Neural progenitor cell (in vitro differentiated cells): ENCODE measurements around the gene ACTR5. TPM values are rescaled to one million over a fixed set of nuclear protein-coding genes. Genes with fewer than 3 reads are reported as not detected.
A peak's percentile ranks its signal among the peaks of the same experiment; 100 is the strongest.

Experiments
- DNase-seq: peaks from one replicate; pipeline ENCODE4 v3.0.0-alpha.2; 2016; ENCODE audit warnings: low spot score
- H2AFZ ChIP-seq: fragments of 200-600 bp; sonication (generic); replicated peaks from 2 replicates; pipeline ENCODE4 v1.6.1; 2016; ENCODE audit warnings: antibody characterized with exemption
- H3F3A ChIP-seq: fragments of 200-600 bp; sonication (generic); 2 replicates; pipeline ENCODE4 v1.6.1; 2016; ENCODE audit warnings: antibody characterized with exemption, low read depth
- H3K27ac ChIP-seq: fragments of 200-600 bp; sonication (generic); 2 replicates; pipeline ENCODE4 v1.5.1; 2016; ENCODE audit warnings: mild to moderate bottlenecking
- H3K27me3 ChIP-seq: fragments of 200-600 bp; sonication (generic); 2 replicates; pipeline ENCODE4 v1.6.1; 2016; ENCODE audit warnings: mild to moderate bottlenecking, moderate library complexity
- H3K36me3 ChIP-seq: fragments of 200-600 bp; sonication (generic); 2 replicates; pipeline ENCODE4 v1.5.1; 2016
- H3K4me1 ChIP-seq: fragments of 200-600 bp; sonication (generic); 2 replicates; pipeline ENCODE4 v1.6.1; 2016; ENCODE audit warnings: mixed run types
- H3K4me2 ChIP-seq: fragments of 200-600 bp; sonication (generic); 2 replicates; pipeline ENCODE4 v1.6.1; 2016
- H3K4me3 ChIP-seq: fragments of 200-600 bp; sonication (generic); 2 replicates; pipeline ENCODE4 v1.5.1; 2016
- H3K79me2 ChIP-seq: fragments of 200-600 bp; sonication (generic); 2 replicates; pipeline ENCODE4 v1.6.1; 2016; ENCODE audit warnings: low read depth
- H3K9ac ChIP-seq: fragments of 200-600 bp; sonication (generic); 2 replicates; pipeline ENCODE4 v1.6.1; 2016
- H3K9me3 ChIP-seq: fragments of 200-600 bp; sonication (generic); 2 replicates; pipeline ENCODE4 v1.5.1; 2016; ENCODE audit warnings: low read depth
- H4K20me1 ChIP-seq: fragments of 200-600 bp; sonication (generic); 2 replicates; pipeline ENCODE4 v1.6.1; 2016; ENCODE audit warnings: low read depth
- H3K27ac Mint-ChIP-seq: 3 replicates; pipeline ENCODE4 v1.8.0; 2021; ENCODE audit warnings: mixed read lengths
- H3K27me3 Mint-ChIP-seq: 2 replicates; pipeline ENCODE4 v1.8.0; 2022; ENCODE audit warnings: low read depth, mild to moderate bottlenecking, inconsistent platforms, moderate library complexity, mixed read lengths; ENCODE audit not compliant: insufficient read depth
- H3K36me3 Mint-ChIP-seq: 3 replicates; pipeline ENCODE4 v1.8.0; 2021; ENCODE audit warnings: mixed read lengths
- H3K4me1 Mint-ChIP-seq: 3 replicates; pipeline ENCODE4 v1.8.0; 2021; ENCODE audit warnings: mixed read lengths
- H3K4me3 Mint-ChIP-seq: 3 replicates; pipeline ENCODE4 v1.8.0; 2021; ENCODE audit warnings: mild to moderate bottlenecking, moderate library complexity, mixed read lengths
- H3K9me3 Mint-ChIP-seq: 3 replicates; pipeline ENCODE4 v1.8.0; 2020; ENCODE audit warnings: mixed read lengths
- EZH2 ChIP-seq: fragments of 200-600 bp; sonication (generic); IDR thresholded peaks from 2 replicates; pipeline ENCODE4 v1.6.1; 2017; ENCODE audit warnings: antibody characterized with exemption, mild to moderate bottlenecking, moderate library complexity
- EZH2phosphoT487 ChIP-seq: fragments of 200-600 bp; sonication (generic); IDR thresholded peaks from 2 replicates; pipeline ENCODE4 v1.6.1; 2017; ENCODE audit warnings: antibody characterized with exemption
- total RNA-seq: library from RNA; depleted of rRNA; stranded (reverse); fragments of >200 nt; gene quantifications from 2 replicates; pipeline ENCODE4 v1.2.3, GENCODE V29; 2015; ENCODE audit warnings: low replicate concordance
- TF ChIP-seq, protein P1 (sequence below): fragments of 200-600 bp; sonication (generic); IDR thresholded peaks from 2 replicates; pipeline ENCODE4 v1.5.1; 2017; ENCODE audit warnings: antibody characterized with exemption, mild to moderate bottlenecking

The ACTR5 gene
- total RNA-seq, 1 donor from 2014 or later, result 9.2 TPM

DNA sequence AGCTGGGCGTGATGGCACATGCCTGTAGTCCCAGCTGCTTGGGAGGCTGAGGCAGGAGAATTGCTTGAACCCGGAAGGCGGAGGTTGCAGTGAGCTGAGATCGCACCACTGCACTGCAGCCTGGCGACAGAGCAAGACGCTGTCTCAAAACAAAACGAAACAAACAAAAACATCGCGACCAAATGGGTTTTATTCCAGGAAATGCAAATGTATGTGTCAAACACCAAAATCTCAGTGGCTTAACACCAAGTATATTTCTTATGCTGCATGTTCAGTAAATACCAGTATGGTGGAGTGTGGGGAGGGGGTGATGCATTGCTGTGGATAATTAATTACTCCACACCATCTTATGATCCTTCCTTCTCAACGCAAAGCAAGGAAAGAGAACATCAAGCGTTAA is 28.1 kb downstream of the ACTR5 start:
- H3K4me3 Mint-ChIP-seq, result no peak overlapping the region
- TF ChIP-seq EZH2, result no peak
- TF ChIP-seq, protein P1, sequence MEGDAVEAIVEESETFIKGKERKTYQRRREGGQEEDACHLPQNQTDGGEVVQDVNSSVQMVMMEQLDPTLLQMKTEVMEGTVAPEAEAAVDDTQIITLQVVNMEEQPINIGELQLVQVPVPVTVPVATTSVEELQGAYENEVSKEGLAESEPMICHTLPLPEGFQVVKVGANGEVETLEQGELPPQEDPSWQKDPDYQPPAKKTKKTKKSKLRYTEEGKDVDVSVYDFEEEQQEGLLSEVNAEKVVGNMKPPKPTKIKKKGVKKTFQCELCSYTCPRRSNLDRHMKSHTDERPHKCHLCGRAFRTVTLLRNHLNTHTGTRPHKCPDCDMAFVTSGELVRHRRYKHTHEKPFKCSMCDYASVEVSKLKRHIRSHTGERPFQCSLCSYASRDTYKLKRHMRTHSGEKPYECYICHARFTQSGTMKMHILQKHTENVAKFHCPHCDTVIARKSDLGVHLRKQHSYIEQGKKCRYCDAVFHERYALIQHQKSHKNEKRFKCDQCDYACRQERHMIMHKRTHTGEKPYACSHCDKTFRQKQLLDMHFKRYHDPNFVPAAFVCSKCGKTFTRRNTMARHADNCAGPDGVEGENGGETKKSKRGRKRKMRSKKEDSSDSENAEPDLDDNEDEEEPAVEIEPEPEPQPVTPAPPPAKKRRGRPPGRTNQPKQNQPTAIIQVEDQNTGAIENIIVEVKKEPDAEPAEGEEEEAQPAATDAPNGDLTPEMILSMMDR, result no peak
- peaks cover 6% of the 10 kb centered on the region for H3K36me3 ChIP-seq
- no peak overlapping the region for H3K4me2 ChIP-seq
- peaks cover 6% of the 10 kb centered on the region for H3K9me3 ChIP-seq
- H4K20me1 ChIP-seq, result no peaks in the 10 kb centered on the region
- no peak for DNase-seq
- peaks cover 5% of the 10 kb centered on the region for H3F3A ChIP-seq
- no peak overlapping the region for H3K4me3 ChIP-seq
- no peak overlapping the region for H3K27ac Mint-ChIP-seq
- H3K4me1 Mint-ChIP-seq, result peaks cover 15% of the 10 kb centered on the region
- H3K27me3 Mint-ChIP-seq, result no peaks in the 10 kb centered on the region
- H3K36me3 Mint-ChIP-seq, result peaks cover 36% of the 10 kb centered on the region
- peaks cover 12% of the 10 kb centered on the region for H3K9me3 Mint-ChIP-seq
- H3K4me1 ChIP-seq, result peaks cover 8% of the 10 kb centered on the region
- H3K9ac ChIP-seq, result no peak overlapping the region
- H3K27ac ChIP-seq, result no peak overlapping the region
- no peak overlapping the region for H2AFZ ChIP-seq
- H3K27me3 ChIP-seq, result no peaks in the 10 kb centered on the region
- no peaks in the 10 kb centered on the region for H3K79me2 ChIP-seq

DNA sequence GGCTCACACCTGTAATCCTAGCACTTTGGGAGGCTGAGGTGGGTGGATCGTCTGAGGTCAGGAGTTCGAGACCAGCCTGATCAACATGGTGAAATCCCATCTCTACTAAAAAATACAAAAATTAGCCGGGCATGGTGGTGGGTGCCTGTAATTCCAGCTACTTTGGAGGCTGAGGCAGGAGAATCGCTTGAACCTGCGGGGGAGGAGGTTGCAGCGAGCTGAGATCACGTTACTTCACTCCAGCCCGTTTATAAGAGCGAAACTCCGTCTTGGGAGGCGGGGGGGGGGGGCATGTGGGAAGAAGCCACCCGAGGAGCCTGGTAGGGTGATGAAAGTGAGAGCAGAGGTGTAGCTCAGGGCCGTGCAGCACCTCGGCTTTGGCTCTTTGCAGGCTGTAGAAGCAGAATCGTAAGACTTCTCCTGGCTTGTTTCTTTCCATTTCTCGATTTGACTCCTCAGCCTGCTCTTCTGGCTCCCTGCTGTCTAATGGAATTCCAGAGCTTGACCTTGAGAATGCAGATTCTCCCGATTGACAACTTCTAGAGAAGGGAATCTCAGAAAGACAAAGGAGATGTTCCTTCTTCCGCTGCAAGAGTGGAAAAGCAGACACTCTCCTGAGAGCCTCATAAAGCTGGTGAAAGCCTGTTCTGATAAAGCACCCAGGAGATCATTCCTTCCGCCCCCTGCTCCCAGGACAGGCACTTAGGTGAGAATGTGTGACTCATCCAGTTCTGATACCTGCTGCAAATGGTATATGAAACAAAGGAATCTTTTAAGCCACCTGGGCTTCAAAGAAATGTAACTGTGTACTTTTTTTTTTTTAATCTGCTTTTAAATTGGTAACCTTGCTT is 31.2 kb downstream of the ACTR5 start:
- H3K4me3 Mint-ChIP-seq, result peak overlapping the region; percentile 58

DNA sequence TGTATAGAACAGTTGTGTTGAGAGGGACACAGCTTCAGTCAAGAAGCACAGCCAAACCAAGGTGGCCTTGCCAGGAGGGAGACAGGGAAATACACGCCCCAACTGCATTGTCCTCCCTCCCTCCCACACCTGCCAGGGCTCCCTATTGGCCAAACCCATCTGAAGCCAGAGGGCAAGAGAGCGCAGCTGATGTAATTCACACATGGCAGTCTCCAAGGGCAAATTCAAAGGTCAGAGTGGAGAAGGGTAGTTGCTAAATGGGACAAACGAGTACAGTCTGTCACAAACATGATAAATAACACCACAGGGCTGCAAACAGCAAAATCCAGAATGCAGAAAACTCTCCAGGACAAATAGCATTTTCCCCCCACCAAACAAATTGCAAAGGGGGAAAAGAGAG is 34.0 kb downstream of the ACTR5 start:
- H3K36me3 Mint-ChIP-seq, result no peaks in the 10 kb centered on the region
- H3K27ac ChIP-seq, result no peak overlapping the region
- TF ChIP-seq EZH2phosphoT487, result no peak
- H2AFZ ChIP-seq, result no peak overlapping the region
- peaks cover 2% of the 10 kb centered on the region for H3K27me3 Mint-ChIP-seq
- peaks cover 5% of the 10 kb centered on the region for H3F3A ChIP-seq
- no peaks in the 10 kb centered on the region for H3K27me3 ChIP-seq
- H3K27ac Mint-ChIP-seq, result no peak overlapping the region
- H3K4me3 ChIP-seq, result no peak overlapping the region
- DNase-seq, result no peak
- no peaks in the 10 kb centered on the region for H3K36me3 ChIP-seq
- H3K9ac ChIP-seq, result no peak overlapping the region
- H3K4me3 Mint-ChIP-seq, result no peak overlapping the region
- no peaks in the 10 kb centered on the region for H3K79me2 ChIP-seq
- no peaks in the 10 kb centered on the region for H3K9me3 ChIP-seq
- H3K4me2 ChIP-seq, result no peak overlapping the region
- H3K9me3 Mint-ChIP-seq, result no peaks in the 10 kb centered on the region
- H4K20me1 ChIP-seq, result no peaks in the 10 kb centered on the region
- H3K4me1 ChIP-seq, result peaks cover 8% of the 10 kb centered on the region
- peaks cover 15% of the 10 kb centered on the region for H3K4me1 Mint-ChIP-seq

More for the DNA sequence above, 31.2 kb downstream of the ACTR5 start:
- no peak for TF ChIP-seq EZH2
- TF ChIP-seq EZH2phosphoT487, result no peak
- TF ChIP-seq, protein P1, result no peak
- Histone ChIP-seq H3F3A (peaks cover 5% of the 10 kb centered on the region), H3K36me3 (no peaks in the 10 kb centered on the region), H3K4me2 (no peak overlapping the region), H3K9ac (no peak overlapping the region), H3K4me1 (peaks cover 8% of the 10 kb centered on the region), H4K20me1 (no peaks in the 10 kb centered on the region), H3K9me3 (peaks cover 1% of the 10 kb centered on the region), H3K79me2 (no peaks in the 10 kb centered on the region), H3K4me3 (no peak overlapping the region), H3K27ac (no peak overlapping the region), H2AFZ (no peak overlapping the region), H3K27me3 (no peaks in the 10 kb centered on the region)
- Mint-ChIP-seq H3K4me1 (peaks cover 15% of the 10 kb centered on the region), H3K27ac (no peak overlapping the region), H3K27me3 (peaks cover 2% of the 10 kb centered on the region), H3K36me3 (peaks cover 10% of the 10 kb centered on the region), H3K9me3 (no peaks in the 10 kb centered on the region)
- peak; percentile 15 for DNase-seq

DNA sequence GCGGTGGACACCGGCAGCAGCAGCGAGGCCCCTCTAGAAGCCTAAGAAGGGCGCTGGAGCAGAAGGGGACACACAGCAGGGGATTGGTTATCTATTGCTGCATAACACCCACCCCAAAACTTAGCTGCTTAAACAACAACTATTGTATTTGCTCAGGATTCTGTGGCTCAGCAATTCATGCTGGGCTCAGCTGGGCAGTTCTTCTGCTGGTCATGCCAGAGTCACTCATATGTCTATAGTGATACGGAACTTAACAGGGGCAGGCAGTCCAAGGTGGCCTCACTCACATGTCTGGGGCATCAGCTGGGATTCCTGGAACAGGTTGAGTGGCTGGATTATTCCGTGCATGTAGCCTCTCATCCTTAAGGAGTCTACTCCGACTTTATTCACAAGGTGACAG is 39.6 kb downstream of the ACTR5 start:
- H3K9me3 Mint-ChIP-seq, result no peaks in the 10 kb centered on the region
- Histone ChIP-seq H2AFZ (no peak overlapping the region), H3F3A (no peaks in the 10 kb centered on the region), H3K79me2 (no peaks in the 10 kb centered on the region), H3K27ac (no peak overlapping the region), H3K9ac (no peak overlapping the region), H4K20me1 (no peaks in the 10 kb centered on the region), H3K36me3 (no peaks in the 10 kb centered on the region), H3K4me3 (no peak overlapping the region), H3K4me2 (no peak overlapping the region), H3K4me1 (no peaks in the 10 kb centered on the region), H3K9me3 (no peaks in the 10 kb centered on the region), H3K27me3 (no peaks in the 10 kb centered on the region)
- no peak overlapping the region for H3K4me3 Mint-ChIP-seq
- H3K27ac Mint-ChIP-seq, result no peak overlapping the region
- H3K36me3 Mint-ChIP-seq, result no peaks in the 10 kb centered on the region
- TF ChIP-seq EZH2 (no peak), EZH2phosphoT487 (no peak)
- TF ChIP-seq, protein P1, result no peak
- DNase-seq, result no peak
- H3K27me3 Mint-ChIP-seq, result peaks cover 2% of the 10 kb centered on the region
- no peaks in the 10 kb centered on the region for H3K4me1 Mint-ChIP-seq
